ENCODE data around the gene SIX5. TPM values are rescaled to one million over a fixed set of nuclear protein-coding genes. Genes with fewer than 3 reads are reported as not detected.

The SIX5 gene
- total RNA-seq, 1 donor from 2014 or later, result 23.5 TPM

GRCh38 chr19:45716359-45717130, 52.5 kb downstream of the SIX5 start:
- no peak for FAIRE-seq
- H3K9me3 ChIP-seq (ENCODE audit: insufficient read depth, low read depth, low read length), result no peaks in the 10 kb centered on the region
- no peaks in the 10 kb centered on the region for H3K9me3 Mint-ChIP-seq (ENCODE audit: unreplicated experiment)
- H3K36me3 ChIP-seq (ENCODE audit: insufficient read depth, low read length), result peaks cover 7% of the 10 kb centered on the region
- peak overlapping the region; percentile 86 for H3K9ac ChIP-seq (ENCODE audit: low read length)
- peak overlapping the region; percentile 67 for H3K27ac ChIP-seq (ENCODE audit: low read depth, low read length)
- peaks cover 19% of the 10 kb centered on the region for H3K4me1 ChIP-seq (ENCODE audit: insufficient read depth, low read length)
- H3K27ac Mint-ChIP-seq (ENCODE audit: unreplicated experiment), result peak overlapping the region; percentile 96
- H3K4me3 ChIP-seq (ENCODE audit: insufficient read depth, low read depth, low read length), result peak overlapping the region; percentile 88
- no peaks in the 10 kb centered on the region for H3K27me3 Mint-ChIP-seq (ENCODE audit: low read depth, unreplicated experiment)
- no peaks in the 10 kb centered on the region for H4K20me1 ChIP-seq (ENCODE audit: insufficient read depth, low read length)
- peak overlapping the region; percentile 44 for H2AFZ ChIP-seq (ENCODE audit: low read depth, low read length)
- H3K4me3 Mint-ChIP-seq (ENCODE audit: unreplicated experiment), result peak overlapping the region; percentile 93
- peaks cover 26% of the 10 kb centered on the region for H3K4me1 Mint-ChIP-seq (ENCODE audit: low read depth, unreplicated experiment)
- H3K4me2 ChIP-seq (ENCODE audit: low read length), result peak overlapping the region; percentile 98
- H3K27me3 ChIP-seq (ENCODE audit: insufficient read depth, low read length), result no peaks in the 10 kb centered on the region
- H3K36me3 Mint-ChIP-seq (ENCODE audit: low read depth, unreplicated experiment), result peaks cover 11% of the 10 kb centered on the region
- TF ChIP-seq CTCF (IDR thresholded peaks at IDR 0.05; ENCODE audit: insufficient read depth, low read depth, low read length) (no peak), EZH2 (IDR thresholded peaks at IDR 0.05; ENCODE audit: insufficient read depth, low read length) (no peak)
- no peak for DNase-seq (ENCODE audit: low read depth)
- H3K79me2 ChIP-seq (ENCODE audit: insufficient read depth, low read length), result peaks cover 84% of the 10 kb centered on the region

GRCh38 chr19:45715139-45715538, 53.9 kb downstream of the SIX5 start:
- no peaks in the 10 kb centered on the region for H3K9me3 Mint-ChIP-seq (ENCODE audit: unreplicated experiment)
- peaks cover 12% of the 10 kb centered on the region for H4K20me1 ChIP-seq (ENCODE audit: insufficient read depth, low read length)
- peaks cover 82% of the 10 kb centered on the region for H3K79me2 ChIP-seq (ENCODE audit: insufficient read depth, low read length)
- H3K9me3 ChIP-seq (ENCODE audit: insufficient read depth, low read depth, low read length), result no peaks in the 10 kb centered on the region
- peaks cover 14% of the 10 kb centered on the region for H3K36me3 Mint-ChIP-seq (ENCODE audit: low read depth, unreplicated experiment)
- no peak for FAIRE-seq
- peaks cover 7% of the 10 kb centered on the region for H3K36me3 ChIP-seq (ENCODE audit: insufficient read depth, low read length)
- TF ChIP-seq EZH2 (IDR thresholded peaks at IDR 0.05; ENCODE audit: insufficient read depth, low read length), result no peak
- TF ChIP-seq CTCF (IDR thresholded peaks at IDR 0.05; ENCODE audit: insufficient read depth, low read depth, low read length), result no peak
- no peak overlapping the region for H3K9ac ChIP-seq (ENCODE audit: low read length)
- H3K4me2 ChIP-seq (ENCODE audit: low read length), result no peak overlapping the region
- peaks cover 26% of the 10 kb centered on the region for H3K4me1 Mint-ChIP-seq (ENCODE audit: low read depth, unreplicated experiment)
- DNase-seq (ENCODE audit: low read depth), result no peak
- H3K27me3 ChIP-seq (ENCODE audit: insufficient read depth, low read length), result no peaks in the 10 kb centered on the region
- no peaks in the 10 kb centered on the region for H3K27me3 Mint-ChIP-seq (ENCODE audit: low read depth, unreplicated experiment)
- H3K4me1 ChIP-seq (ENCODE audit: insufficient read depth, low read length), result peaks cover 19% of the 10 kb centered on the region
- H3K4me3 ChIP-seq (ENCODE audit: insufficient read depth, low read depth, low read length), result no peak overlapping the region
- H2AFZ ChIP-seq (ENCODE audit: low read depth, low read length), result no peak overlapping the region
- peak overlapping the region; percentile 35 for H3K4me3 Mint-ChIP-seq (ENCODE audit: unreplicated experiment)
- no peak overlapping the region for H3K27ac Mint-ChIP-seq (ENCODE audit: unreplicated experiment)
- H3K27ac ChIP-seq (ENCODE audit: low read depth, low read length), result no peak overlapping the region

Other genes with a start within 250 kb of the SIX5 start
- gene OPA3, start 184.4 kb downstream of the SIX5 start, total RNA-seq, result 12.4 and 12.8 TPM in 2 replicates
- 0.14 and 0.30 TPM in 2 replicates for gene GPR4, start 167.0 kb downstream of the SIX5 start, total RNA-seq
- gene EML2, start 129.9 kb downstream of the SIX5 start, total RNA-seq, result 24.6 and 27.8 TPM in 2 replicates
- 4.4 and 4.6 TPM in 2 replicates for gene GIPR, start 101.0 kb downstream of the SIX5 start, total RNA-seq
- gene SNRPD2, start 77.3 kb downstream of the SIX5 start, total RNA-seq, result 416 and 459 TPM in 2 replicates
- gene QPCTL, start 76.6 kb downstream of the SIX5 start, total RNA-seq, result 21.8 and 23.4 TPM in 2 replicates
- gene FBXO46, start 38.4 kb downstream of the SIX5 start, total RNA-seq, result 19.6 and 21.1 TPM in 2 replicates
- not detected in 2 replicates for gene MEIOSIN, start 35.8 kb downstream of the SIX5 start, total RNA-seq
- gene DMPK, start 13.2 kb upstream of the SIX5 start, total RNA-seq, result 55.9 and 75.2 TPM in 2 replicates
- gene DMWD, start 23.6 kb upstream of the SIX5 start, total RNA-seq, result 61.9 and 69.0 TPM in 2 replicates
- gene RSPH6A, start 46.1 kb upstream of the SIX5 start, total RNA-seq, result 0.12 and 0.23 TPM in 2 replicates
- 70.0 and 73.5 TPM in 2 replicates for gene SYMPK, start 93.9 kb upstream of the SIX5 start, total RNA-seq
- gene FOXA3, start 95.1 kb upstream of the SIX5 start, total RNA-seq, result 0.58 and 0.59 TPM in 2 replicates
- 18.8 and 22.9 TPM in 2 replicates for gene IRF2BP1, start 116.9 kb upstream of the SIX5 start, total RNA-seq
- gene MYPOP, start 133.4 kb upstream of the SIX5 start, total RNA-seq, result 11.0 and 11.7 TPM in 2 replicates
- not detected in 2 replicates for gene NANOS2, start 145.5 kb upstream of the SIX5 start, total RNA-seq
- gene NOVA2, start 204.6 kb upstream of the SIX5 start, total RNA-seq, result 10.7 and 11.1 TPM in 2 replicates
- gene CCDC61, start 226.2 kb upstream of the SIX5 start, total RNA-seq, result 6.6 and 6.7 TPM in 2 replicates